ENCODE measurements around the gene LRRC4C. TPM values are rescaled to one million over a fixed set of nuclear protein-coding genes. Genes with fewer than 3 reads are reported as not detected.

The LRRC4C gene
- total RNA-seq, 1 donor from 2014 or later = not detected

GRCh38 chr11:41267451-41267850 lies 192.0 kb downstream of the LRRC4C start:
- intact Hi-C loops (cut with micrococcal nuclease) = no loop called here

- intact Hi-C loops (cut with micrococcal nuclease) = no loop called here
These were observed 203.4 kb downstream of the LRRC4C start for GRCh38 chr11:41256041-41256440.

GRCh38 chr11:41254966-41255365 lies 204.5 kb downstream of the LRRC4C start:
- intact Hi-C loops (cut with micrococcal nuclease) = no loop called here

GRCh38 chr11:41250408-41250935 lies 209.0 kb downstream of the LRRC4C start:
- intact Hi-C loops (cut with micrococcal nuclease) = no loop called here

- intact Hi-C loops (cut with micrococcal nuclease) = no loop called here
These were observed 211.8 kb downstream of the LRRC4C start for GRCh38 chr11:41247621-41248020.

- intact Hi-C loops (cut with micrococcal nuclease) = no loop called here
These were observed 213.1 kb downstream of the LRRC4C start for GRCh38 chr11:41246399-41246745.

- intact Hi-C loops (cut with micrococcal nuclease) = no loop called here
These were observed 213.6 kb downstream of the LRRC4C start for GRCh38 chr11:41245704-41246398.

- intact Hi-C loops (cut with micrococcal nuclease) = no loop called here
These were observed 214.3 kb downstream of the LRRC4C start for GRCh38 chr11:41245184-41245583.

- intact Hi-C loops (cut with micrococcal nuclease) = no loop called here
These were observed 222.1 kb downstream of the LRRC4C start for GRCh38 chr11:41237382-41237781.

GRCh38 chr11:41235668-41236067 lies 223.8 kb downstream of the LRRC4C start:
- intact Hi-C loops (cut with micrococcal nuclease) = no loop called here

- intact Hi-C loops (cut with micrococcal nuclease) = no loop called here
These were observed 233.4 kb downstream of the LRRC4C start for GRCh38 chr11:41225856-41226633.

- intact Hi-C loops (cut with micrococcal nuclease) = no loop called here
These were observed 237.2 kb downstream of the LRRC4C start for GRCh38 chr11:41222236-41222635.

- intact Hi-C loops (cut with micrococcal nuclease) = no loop called here
These were observed 253.1 kb downstream of the LRRC4C start for GRCh38 chr11:41206388-41206787.

GRCh38 chr11:41201156-41201555 lies 258.3 kb downstream of the LRRC4C start:
- intact Hi-C loops (cut with micrococcal nuclease) = no loop called here

- intact Hi-C loops (cut with micrococcal nuclease) = no loop called here
These were observed 268.9 kb downstream of the LRRC4C start for GRCh38 chr11:41190437-41191082.

- intact Hi-C loops (cut with micrococcal nuclease) = no loop called here
These were observed 269.6 kb downstream of the LRRC4C start for GRCh38 chr11:41189701-41190436.

- intact Hi-C loops (cut with micrococcal nuclease) = no loop called here
These were observed 281.7 kb downstream of the LRRC4C start for GRCh38 chr11:41177791-41178190.

- intact Hi-C loops (cut with micrococcal nuclease) = no loop called here
These were observed 284.0 kb downstream of the LRRC4C start for GRCh38 chr11:41175304-41175972.

- intact Hi-C loops (cut with micrococcal nuclease) = no loop called here
These were observed 313.1 kb downstream of the LRRC4C start for GRCh38 chr11:41146326-41146725.

- intact Hi-C loops (cut with micrococcal nuclease) = no loop called here
These were observed 314.0 kb downstream of the LRRC4C start for GRCh38 chr11:41145420-41145819.

- intact Hi-C loops (cut with micrococcal nuclease) = no loop called here
These were observed 324.5 kb downstream of the LRRC4C start for GRCh38 chr11:41134971-41135370.

Data from T-helper 1 cell treated with Interleukin-12 subunit alpha and Interleukin-12 subunit beta and Interleukin-4 antibody, amounts not matched to agents 30 ng/mL and 1 ng/mL, for 36 hours (primary cell).